ENCODE data around the gene SETD1B. TPM values are rescaled to one million over a fixed set of nuclear protein-coding genes. Genes with fewer than 3 reads are reported as not detected.

Gene SETD1B
- total and polyA plus RNA-seq, 11 donors = 6.2 to 17.0 (median 9.3) TPM

DNA sequence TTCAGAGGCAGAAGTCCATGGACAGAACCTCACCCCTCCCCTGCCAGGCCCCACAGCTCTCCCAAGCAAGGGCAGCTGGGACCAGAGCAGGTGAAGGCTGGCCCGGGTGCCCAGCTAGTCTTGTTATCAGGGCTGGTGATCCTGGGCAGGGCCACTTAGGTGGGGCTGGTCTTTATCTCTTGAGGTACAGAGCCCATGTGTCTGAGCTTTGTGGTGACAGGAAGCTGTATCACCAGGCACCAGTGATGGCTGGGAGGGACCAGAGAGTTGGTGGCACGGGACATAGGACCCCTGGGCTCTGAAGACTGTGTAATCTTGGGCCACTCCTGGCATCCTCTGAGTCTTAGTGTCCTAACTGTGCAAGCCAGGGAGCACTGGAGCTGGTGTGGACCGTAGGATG, 67.7 kb downstream of the SETD1B start:
- no peaks in the 10 kb centered on the region for H3K9me3 ChIP-seq
- no peak overlapping the region for H3K4me3 ChIP-seq
- WGBS, 4 donors = 59 to 76% (median 70%) methylated on average over 2 to 3 of the region's 3 CpGs
- no peaks in the 10 kb centered on the region for H3K27me3 ChIP-seq
- intact Hi-C loops (cut with DNase I) = no loop called here
- no peak overlapping the region for H3K27ac ChIP-seq
- no peaks in the 10 kb centered on the region for H3K36me3 ChIP-seq
- peaks cover 0 to 7% (median 0%) of the 10 kb centered on the region in 12 donors for H3K4me1 ChIP-seq
- TF ChIP-seq, protein P1, sequence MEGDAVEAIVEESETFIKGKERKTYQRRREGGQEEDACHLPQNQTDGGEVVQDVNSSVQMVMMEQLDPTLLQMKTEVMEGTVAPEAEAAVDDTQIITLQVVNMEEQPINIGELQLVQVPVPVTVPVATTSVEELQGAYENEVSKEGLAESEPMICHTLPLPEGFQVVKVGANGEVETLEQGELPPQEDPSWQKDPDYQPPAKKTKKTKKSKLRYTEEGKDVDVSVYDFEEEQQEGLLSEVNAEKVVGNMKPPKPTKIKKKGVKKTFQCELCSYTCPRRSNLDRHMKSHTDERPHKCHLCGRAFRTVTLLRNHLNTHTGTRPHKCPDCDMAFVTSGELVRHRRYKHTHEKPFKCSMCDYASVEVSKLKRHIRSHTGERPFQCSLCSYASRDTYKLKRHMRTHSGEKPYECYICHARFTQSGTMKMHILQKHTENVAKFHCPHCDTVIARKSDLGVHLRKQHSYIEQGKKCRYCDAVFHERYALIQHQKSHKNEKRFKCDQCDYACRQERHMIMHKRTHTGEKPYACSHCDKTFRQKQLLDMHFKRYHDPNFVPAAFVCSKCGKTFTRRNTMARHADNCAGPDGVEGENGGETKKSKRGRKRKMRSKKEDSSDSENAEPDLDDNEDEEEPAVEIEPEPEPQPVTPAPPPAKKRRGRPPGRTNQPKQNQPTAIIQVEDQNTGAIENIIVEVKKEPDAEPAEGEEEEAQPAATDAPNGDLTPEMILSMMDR (IDR thresholded peaks at IDR 0.05) = no peak
- no peak for TF ChIP-seq POLR2A (IDR thresholded peaks at IDR 0.05)
- DNase-seq (no peak), ATAC-seq (no peak)

DNA sequence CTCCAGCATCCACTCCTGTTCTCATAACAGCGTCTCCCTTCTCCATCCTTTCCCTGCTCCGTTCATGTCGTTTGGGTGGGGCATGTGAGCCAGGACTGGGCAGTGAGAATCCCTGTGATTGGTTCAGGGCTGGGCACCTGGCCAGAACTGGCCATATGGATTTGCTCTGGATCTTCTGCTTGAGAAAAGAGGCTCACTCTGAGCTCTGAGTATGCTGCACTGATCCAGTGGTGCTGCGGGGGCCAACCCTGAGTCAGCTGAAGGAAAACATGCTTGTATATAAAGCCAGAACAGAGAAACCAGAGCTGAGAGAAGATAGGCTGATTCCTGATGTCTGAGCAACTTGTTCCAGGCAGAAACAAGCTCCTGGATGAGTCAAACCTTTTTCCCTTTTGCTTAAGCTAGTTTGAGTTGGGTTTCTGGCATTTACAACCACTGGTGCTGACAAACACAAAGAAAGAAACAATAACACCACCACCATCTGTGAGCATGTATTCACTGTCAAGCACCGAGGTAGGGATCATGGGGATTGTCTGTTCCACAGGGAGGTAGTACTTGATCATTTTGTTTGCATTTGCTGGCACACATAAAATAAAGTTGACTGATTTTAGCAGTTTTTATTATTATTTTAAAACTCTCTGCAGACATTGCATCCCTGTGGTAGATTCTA, 68.9 kb downstream of the SETD1B start:
- Histone ChIP-seq H3K27ac (peak overlapping the region in 2 of 12 donors; percentile 37 to 67), H3K9me3 (no peaks in the 10 kb centered on the region), H3K4me3 (no peak overlapping the region), H3K36me3 (no peaks in the 10 kb centered on the region), H3K27me3 (no peaks in the 10 kb centered on the region), H3K4me1 (peaks cover 0 to 7% (median 0%) of the 10 kb centered on the region in 12 donors)
- intact Hi-C loops (cut with DNase I) = no loop called here
- ATAC-seq (peak in 3 of 4 donors; percentile 26 to 58 (median 51)), DNase-seq (peak in 2 of 5 donors; percentile 16 to 54)
- WGBS, 4 donors = 36 to 56% (median 38%) methylated on average over 5 of the region's 5 CpGs
- no peak for TF ChIP-seq POLR2A (IDR thresholded peaks at IDR 0.05)
- TF ChIP-seq, protein P1 (IDR thresholded peaks at IDR 0.05) = no peak

DNA sequence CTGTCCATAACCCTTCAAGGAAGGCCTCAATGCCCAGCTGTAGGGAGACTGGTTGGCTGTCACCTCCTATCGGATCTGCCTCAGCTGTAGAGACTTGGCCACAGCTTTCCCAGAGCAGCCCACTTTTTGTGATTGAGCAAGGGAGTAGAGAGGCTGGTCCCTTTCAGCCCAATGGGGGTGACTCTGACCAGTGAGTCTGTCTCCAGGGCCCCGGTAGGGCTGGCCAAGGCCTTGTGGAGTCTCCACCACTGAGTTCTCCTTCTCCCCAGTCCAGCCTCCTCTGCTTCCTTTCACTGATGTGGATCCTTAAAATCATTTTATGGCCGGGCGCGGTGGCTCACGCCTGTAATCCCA, 69.4 kb downstream of the SETD1B start:
- Histone ChIP-seq H3K4me3 (no peak overlapping the region), H3K36me3 (no peaks in the 10 kb centered on the region), H3K27me3 (no peaks in the 10 kb centered on the region), H3K27ac (peak overlapping the region in 2 of 12 donors; percentile 37 to 67), H3K9me3 (no peaks in the 10 kb centered on the region), H3K4me1 (peaks cover 0 to 7% (median 0%) of the 10 kb centered on the region in 12 donors)
- DNase-seq (no peak), ATAC-seq (peak in 2 of 4 donors; percentile 45 to 73)
- 81 to 91% (median 90%) methylated on average over 6 of the region's 6 CpGs for WGBS, 4 donors
- TF ChIP-seq, protein P1 (IDR thresholded peaks at IDR 0.05) = no peak
- no peak for TF ChIP-seq POLR2A (IDR thresholded peaks at IDR 0.05)
- intact Hi-C loops (cut with DNase I) = no loop called here

DNA sequence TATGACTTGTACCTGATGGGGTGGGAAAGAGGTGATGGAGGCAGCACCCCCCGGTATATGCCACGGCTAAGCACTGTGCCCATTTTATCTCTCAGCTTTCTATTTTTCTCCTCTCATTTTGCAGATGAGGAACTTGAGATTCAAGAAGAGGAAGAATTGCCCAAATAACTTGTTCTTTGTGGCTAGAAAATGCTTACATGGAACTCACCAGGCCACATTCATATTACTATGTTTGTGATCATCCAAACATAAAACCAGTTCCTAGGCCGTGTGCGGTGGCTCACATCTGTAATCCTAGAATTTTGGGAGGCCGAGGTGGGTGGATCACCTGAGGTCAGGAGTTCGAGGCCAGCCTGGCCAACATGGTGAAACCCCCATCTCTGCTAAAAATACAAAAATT, 70.3 kb downstream of the SETD1B start:
- ATAC-seq (no peak), DNase-seq (no peak)
- TF ChIP-seq POLR2A (IDR thresholded peaks at IDR 0.05) = no peak
- TF ChIP-seq, protein P1 (IDR thresholded peaks at IDR 0.05) = no peak
- Histone ChIP-seq H3K4me3 (no peak overlapping the region), H3K9me3 (no peaks in the 10 kb centered on the region), H3K27me3 (no peaks in the 10 kb centered on the region), H3K27ac (peak overlapping the region in 1 of 12 donors; percentile 27), H3K4me1 (peaks cover 0 to 7% (median 0%) of the 10 kb centered on the region in 12 donors), H3K36me3 (no peaks in the 10 kb centered on the region)
- WGBS, 4 donors = 84 to 96% (median 92%) methylated on average over 6 of the region's 6 CpGs
- intact Hi-C loops (cut with DNase I) = no loop called here

Data from heart left ventricle (tissue), 16 donors.